ENCODE results near the gene DNAJB9.

DNAJB9 gene

DNA sequence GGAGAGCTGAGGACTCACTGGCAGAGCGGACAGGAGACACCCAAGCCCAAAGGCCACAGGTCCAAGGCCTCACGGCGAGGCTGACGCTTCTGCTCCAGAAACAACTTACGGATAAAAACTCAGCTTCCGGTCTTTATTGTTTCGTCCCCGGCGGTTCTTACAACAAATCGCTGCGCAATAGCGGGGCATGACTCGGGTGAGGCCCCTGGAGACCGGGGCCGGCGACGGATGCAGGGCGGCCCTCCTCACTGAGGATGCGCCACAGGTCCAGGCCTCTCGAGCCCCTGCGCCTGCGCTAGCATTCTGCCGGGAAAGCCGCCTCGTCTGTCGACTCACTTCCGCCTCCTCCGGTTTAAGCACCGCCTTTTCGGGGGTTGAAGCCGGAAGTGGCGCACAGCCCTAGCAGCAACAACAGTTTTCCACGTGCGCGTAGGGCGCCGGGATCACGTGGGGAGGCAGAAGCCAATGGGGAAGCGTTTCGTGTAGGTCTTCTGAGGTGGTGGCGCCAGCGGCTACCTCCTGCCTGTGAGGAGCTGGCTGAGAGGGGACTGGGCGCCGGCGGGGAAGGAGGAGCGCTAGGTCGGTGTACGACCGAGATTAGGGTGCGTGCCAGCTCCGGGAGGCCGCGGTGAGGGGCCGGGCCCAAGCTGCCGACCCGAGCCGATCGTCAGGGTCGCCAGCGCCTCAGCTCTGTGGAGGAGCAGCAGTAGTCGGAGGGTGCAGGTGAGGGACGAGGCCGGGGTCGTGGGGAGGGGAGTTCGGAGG lies at the start of gene DNAJB9, which contains the start of gene THAP5:
DNAJB9 (plus strand) TSS at position 494 of the 765 bp plus-strand sequence. CDS start 1,853 bp downstream, outside the sequence.
THAP5 (minus strand) TSS at position 326 of the 765 bp plus-strand sequence; CDS start at position 189, 137 bp downstream.
- TF ChIP-seq ZFX (IDR thresholded peaks at IDR 0.05) (peak; percentile 98), CTCF (conservative IDR thresholded peaks at IDR 0.05) (no peak)
- peak within 1 kb of the TSS; percentile 93 for H3K27ac ChIP-seq

- H3K27ac ChIP-seq: no peak overlapping the region
- TF ChIP-seq ZFX (IDR thresholded peaks at IDR 0.05) (no peak), CTCF (conservative IDR thresholded peaks at IDR 0.05) (no peak)
Observed at GRCh38 chr7:108522780-108523179, 46.9 kb upstream of the DNAJB9 start.

DNA sequence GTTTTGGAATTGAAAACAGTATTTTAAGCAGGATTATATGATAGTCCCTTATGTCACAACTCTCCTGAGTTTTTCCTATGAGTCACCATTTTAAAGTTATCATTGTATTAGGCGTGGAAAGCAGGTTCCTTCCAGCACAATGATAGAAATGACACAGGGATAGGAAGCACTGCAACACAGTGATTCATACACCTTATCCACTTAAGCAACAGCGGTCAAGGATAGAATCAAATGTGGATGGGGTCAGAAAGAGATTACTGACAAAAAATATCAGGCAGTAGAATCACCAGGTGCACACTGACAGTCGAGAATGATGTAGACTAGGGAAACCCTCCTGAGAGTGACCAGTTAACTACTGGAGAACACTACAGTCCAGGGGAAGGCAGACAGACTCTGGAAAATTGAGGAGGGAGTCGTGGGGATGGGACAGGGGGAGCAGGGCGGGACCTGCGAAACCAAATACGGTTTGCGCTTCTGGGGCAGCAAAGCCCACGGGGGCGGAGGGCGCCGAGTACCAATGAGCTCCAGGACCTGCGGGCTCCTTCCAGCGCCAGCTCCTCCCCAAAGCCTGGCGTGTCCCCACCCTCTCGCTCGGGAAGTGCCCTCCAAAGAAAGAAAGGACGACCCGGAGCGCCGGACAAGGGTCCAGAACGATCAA lies 44.2 kb upstream of the DNAJB9 start:
- H3K27ac ChIP-seq: peak overlapping the region; percentile 82
- no peak for TF ChIP-seq ZFX (IDR thresholded peaks at IDR 0.05)
- no peak for TF ChIP-seq CTCF (conservative IDR thresholded peaks at IDR 0.05)

DNA sequence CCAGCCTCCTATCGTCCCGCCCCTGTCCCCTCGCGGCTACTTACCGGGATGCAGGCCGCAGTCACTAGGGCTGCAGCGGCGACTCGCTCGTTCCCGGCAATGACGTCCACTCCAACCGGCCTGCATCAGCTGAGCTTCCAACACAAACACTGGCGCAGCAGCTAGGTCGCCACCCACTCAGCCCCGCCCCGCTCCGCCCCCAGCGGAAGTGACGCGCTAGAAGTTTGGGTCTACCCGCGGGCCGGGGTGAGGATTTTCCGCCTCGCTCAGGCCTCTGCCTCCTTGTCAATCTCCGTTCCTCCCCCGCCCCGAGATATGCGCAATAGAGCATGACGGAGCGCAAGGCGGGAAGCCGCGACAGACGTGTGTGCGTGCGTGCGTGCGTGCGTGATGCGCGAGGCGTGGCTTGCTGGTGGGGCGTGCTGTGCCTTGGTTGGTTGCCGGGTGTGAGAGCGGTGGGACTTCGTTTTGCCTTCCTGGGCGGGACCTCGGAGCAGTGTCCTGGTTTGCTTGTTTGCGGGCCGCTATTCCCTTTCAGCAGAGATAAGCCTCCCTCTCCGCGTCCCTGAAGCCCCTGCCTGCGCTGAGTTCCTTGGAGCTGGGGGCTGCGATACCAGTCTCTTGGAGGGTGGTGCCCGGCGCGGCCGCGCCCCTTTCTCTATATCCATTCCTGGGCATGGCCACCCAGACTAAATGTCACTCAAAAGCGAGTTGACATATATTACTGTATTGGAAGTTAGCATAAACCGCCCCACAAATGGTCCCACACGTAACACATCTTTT lies 43.5 kb upstream of the DNAJB9 start, which contains the start of gene PNPLA8:
PNPLA8 (minus strand) TSS at position 151 of the 783 bp plus-strand sequence. CDS start 10,644 bp downstream, outside the sequence.
- no peak for TF ChIP-seq CTCF (conservative IDR thresholded peaks at IDR 0.05)
- peak; percentile 40; the same call in 1 of the 2 replicates for TF ChIP-seq ZFX (IDR thresholded peaks at IDR 0.05)
- peak within 1 kb of the TSS; percentile 82 for H3K27ac ChIP-seq

- TF ChIP-seq ZFX (IDR thresholded peaks at IDR 0.05) (no peak), CTCF (conservative IDR thresholded peaks at IDR 0.05) (no peak)
- H3K27ac ChIP-seq: peak overlapping the region; percentile 82
Observed at GRCh38 chr7:108526768-108527017, 43.0 kb upstream of the DNAJB9 start.

DNA sequence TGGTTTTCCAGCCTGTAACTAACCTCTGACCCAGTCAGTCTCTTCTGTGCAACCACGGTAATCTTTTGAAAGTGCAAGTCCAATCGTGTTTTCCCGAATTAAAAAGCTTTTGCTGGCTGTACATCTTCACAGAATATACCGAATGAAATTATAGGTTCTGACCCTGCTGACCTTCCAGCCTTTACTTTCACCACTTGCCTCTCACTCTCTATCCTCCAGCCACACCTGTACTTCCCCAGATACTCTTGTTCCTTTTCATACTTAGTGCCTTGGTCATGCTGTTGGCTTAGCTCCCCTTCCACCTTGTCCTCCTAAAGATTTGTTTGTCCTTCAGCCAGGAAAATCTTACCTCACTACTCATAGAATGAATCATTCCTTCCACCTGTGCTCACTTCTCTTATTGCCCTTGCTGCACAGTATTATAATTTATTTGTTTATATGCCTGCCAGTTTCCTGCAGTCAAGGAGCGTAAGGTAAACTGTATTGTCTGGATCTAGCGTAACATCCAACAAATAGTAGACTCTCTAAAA lies 41.4 kb upstream of the DNAJB9 start:
- no peak overlapping the region for H3K27ac ChIP-seq
- TF ChIP-seq CTCF (conservative IDR thresholded peaks at IDR 0.05): no peak
- no peak for TF ChIP-seq ZFX (IDR thresholded peaks at IDR 0.05)

All from C4-2B (cell line).